ENCODE results near the gene DNER.

The DNER gene

DNA sequence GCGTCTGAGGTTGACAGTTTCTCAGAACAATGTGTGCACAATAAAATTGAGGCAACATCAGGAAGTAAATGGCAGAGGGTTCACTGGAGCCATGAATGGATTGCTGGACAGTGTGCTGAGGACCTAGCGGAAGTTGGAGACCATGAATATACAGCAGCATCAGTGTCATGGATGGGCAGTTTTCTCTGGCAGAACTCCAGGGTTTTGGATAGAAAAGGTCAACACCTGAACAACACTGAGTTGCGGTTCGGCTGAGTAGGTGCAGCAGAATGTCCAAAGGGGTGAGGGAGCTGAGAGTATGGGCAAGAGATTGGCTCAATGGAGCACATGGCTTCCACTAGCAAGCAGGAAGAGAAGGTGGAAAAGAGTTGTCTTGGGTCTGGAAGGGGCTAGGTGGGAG lies 73.7 kb downstream of the DNER start:
- Histone ChIP-seq H3K27ac (ENCODE audit: low read depth, low read length) (no peak overlapping the region), H3K9ac (ENCODE audit: low read depth, low read length) (no peak overlapping the region)
- 96% methylated on average over 4 of the region's 4 CpGs for WGBS

DNA sequence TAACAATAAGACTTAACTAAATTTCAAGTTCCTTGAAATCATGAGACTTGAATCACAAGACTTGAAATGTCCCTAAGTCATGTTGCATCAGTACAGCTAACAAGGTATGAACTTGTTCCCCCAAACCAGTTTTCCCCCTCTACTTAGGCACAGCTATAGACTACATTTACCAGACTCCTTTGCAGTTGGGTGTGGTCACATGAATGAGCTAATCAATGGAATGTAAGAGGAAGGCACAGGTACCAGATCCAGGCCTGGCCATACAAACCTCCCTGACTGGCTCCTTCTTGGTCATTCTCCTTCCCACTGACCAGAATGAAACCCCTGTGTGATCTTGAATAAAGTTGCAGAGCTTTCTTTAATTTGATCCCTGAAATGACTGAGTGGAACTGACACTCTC lies 77.8 kb downstream of the DNER start:
- Histone ChIP-seq H3K27ac (ENCODE audit: low read depth, low read length) (no peak overlapping the region), H3K27me3 (ENCODE audit: insufficient read depth, low read length) (no peaks in the 10 kb centered on the region), H3K9ac (ENCODE audit: low read depth, low read length) (no peak overlapping the region), H3K4me1 (ENCODE audit: insufficient read depth, low read length) (no peaks in the 10 kb centered on the region), H3K9me3 (ENCODE audit: insufficient read depth, low read depth, low read length) (no peaks in the 10 kb centered on the region), H3K36me3 (ENCODE audit: insufficient read depth, low read length) (no peaks in the 10 kb centered on the region), H3K4me3 (ENCODE audit: low read length) (no peak overlapping the region)

More for the DNA sequence above, 73.7 kb downstream of the DNER start:
- Histone ChIP-seq H3K9me3 (ENCODE audit: insufficient read depth, low read depth, low read length) (no peaks in the 10 kb centered on the region), H3K36me3 (ENCODE audit: insufficient read depth, low read length) (no peaks in the 10 kb centered on the region), H3K4me3 (ENCODE audit: low read length) (no peak overlapping the region), H3K4me1 (ENCODE audit: insufficient read depth, low read length) (no peaks in the 10 kb centered on the region), H3K27me3 (ENCODE audit: insufficient read depth, low read length) (no peaks in the 10 kb centered on the region)

DNA sequence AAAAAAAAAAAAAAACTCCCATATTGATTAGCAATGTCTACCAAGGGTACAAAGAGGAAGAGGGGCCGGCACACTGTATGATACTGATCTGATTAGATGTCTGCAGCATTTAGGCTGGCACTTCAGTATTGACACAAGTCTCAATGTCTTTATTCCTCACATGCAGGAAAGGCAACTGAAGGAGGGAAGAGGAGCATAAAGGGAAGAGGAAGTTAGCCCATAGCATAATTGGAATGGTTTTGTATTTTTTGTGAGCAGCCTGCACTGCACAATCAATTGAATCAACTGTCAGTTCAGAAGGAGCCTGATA lies 79.0 kb downstream of the DNER start:
- H3K27me3 ChIP-seq (ENCODE audit: insufficient read depth, low read length), result no peaks in the 10 kb centered on the region
- no peaks in the 10 kb centered on the region for H3K4me1 ChIP-seq (ENCODE audit: insufficient read depth, low read length)
- 87% methylated on average over 1 of the region's 1 CpG for WGBS
- no peak overlapping the region for H3K4me3 ChIP-seq (ENCODE audit: low read length)
- H3K9ac ChIP-seq (ENCODE audit: low read depth, low read length), result no peak overlapping the region
- no peaks in the 10 kb centered on the region for H3K9me3 ChIP-seq (ENCODE audit: insufficient read depth, low read depth, low read length)
- H3K36me3 ChIP-seq (ENCODE audit: insufficient read depth, low read length), result no peaks in the 10 kb centered on the region
- no peak overlapping the region for H3K27ac ChIP-seq (ENCODE audit: low read depth, low read length)

DNA sequence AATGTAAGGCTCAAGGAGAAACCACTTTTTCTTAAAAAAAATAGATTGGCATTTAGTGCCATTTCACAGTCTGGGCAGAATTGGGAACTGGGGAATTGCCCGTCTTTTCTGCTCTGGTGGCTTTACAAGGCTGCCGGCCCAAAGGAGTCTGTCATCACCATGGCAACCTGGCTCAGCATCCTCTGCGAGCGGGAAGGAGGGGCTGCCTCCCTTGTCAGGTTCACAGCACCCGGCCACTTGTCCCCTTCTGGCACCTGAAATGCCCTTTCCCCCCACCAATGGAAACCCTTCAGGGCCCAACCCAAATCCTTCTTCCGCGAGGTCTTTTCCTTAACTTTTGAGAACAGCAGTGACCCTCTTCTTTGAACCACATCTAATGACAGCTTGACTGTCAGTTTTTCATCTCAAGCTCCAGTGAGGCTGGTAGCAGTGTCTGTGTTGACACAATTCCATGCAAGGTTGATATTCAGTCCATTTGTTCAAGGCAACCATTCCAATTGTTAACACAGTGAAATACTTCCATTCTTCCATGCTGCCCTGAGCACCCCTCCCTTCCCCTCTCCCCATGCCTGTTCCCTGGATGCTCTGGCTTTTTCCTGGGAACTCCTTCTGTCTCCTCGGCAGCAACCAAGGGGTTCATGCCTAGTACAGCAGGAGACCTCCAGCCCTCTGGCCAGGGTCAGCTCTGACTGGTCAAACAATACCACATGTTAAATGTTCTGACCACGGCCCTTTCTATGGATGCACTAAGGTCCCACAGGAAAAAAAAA lies 79.6 kb downstream of the DNER start:
- Histone ChIP-seq H3K36me3 (ENCODE audit: insufficient read depth, low read length) (no peaks in the 10 kb centered on the region), H3K27ac (ENCODE audit: low read depth, low read length) (no peak overlapping the region), H3K27me3 (ENCODE audit: insufficient read depth, low read length) (no peaks in the 10 kb centered on the region), H3K4me1 (ENCODE audit: insufficient read depth, low read length) (no peaks in the 10 kb centered on the region), H3K4me3 (ENCODE audit: low read length) (no peak overlapping the region), H3K9me3 (ENCODE audit: insufficient read depth, low read depth, low read length) (no peaks in the 10 kb centered on the region), H3K9ac (ENCODE audit: low read depth, low read length) (no peak overlapping the region)
- WGBS, result 57% methylated on average over 8 of the region's 9 CpGs

DNA sequence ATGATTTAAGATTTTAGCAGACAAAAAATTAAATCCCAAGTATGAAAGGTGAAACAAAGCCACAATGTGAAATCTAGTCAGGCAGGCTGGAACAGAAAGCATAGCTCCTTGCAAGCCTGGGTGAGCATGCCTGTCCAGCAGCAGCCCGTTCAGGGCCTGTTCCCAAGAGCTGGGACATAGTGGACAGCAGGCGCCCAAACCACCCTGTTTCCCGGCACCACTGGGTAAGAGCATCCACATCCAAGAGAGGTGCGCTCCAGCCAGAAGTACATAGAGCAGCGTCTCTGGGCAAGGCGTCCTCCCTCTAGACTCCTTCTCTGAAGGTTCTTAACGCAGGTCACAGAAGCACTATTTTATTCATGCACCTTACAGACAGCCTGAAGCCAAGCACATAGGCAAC lies 80.8 kb downstream of the DNER start:
- no peak overlapping the region for H3K27ac ChIP-seq (ENCODE audit: low read depth, low read length)
- no peaks in the 10 kb centered on the region for H3K36me3 ChIP-seq (ENCODE audit: insufficient read depth, low read length)
- H3K9me3 ChIP-seq (ENCODE audit: insufficient read depth, low read depth, low read length), result no peaks in the 10 kb centered on the region
- H3K27me3 ChIP-seq (ENCODE audit: insufficient read depth, low read length), result no peaks in the 10 kb centered on the region
- no peak overlapping the region for H3K4me3 ChIP-seq (ENCODE audit: low read length)
- no peaks in the 10 kb centered on the region for H3K4me1 ChIP-seq (ENCODE audit: insufficient read depth, low read length)
- 84% methylated on average over 7 of the region's 7 CpGs for WGBS
- H3K9ac ChIP-seq (ENCODE audit: low read depth, low read length), result no peak overlapping the region

DNA sequence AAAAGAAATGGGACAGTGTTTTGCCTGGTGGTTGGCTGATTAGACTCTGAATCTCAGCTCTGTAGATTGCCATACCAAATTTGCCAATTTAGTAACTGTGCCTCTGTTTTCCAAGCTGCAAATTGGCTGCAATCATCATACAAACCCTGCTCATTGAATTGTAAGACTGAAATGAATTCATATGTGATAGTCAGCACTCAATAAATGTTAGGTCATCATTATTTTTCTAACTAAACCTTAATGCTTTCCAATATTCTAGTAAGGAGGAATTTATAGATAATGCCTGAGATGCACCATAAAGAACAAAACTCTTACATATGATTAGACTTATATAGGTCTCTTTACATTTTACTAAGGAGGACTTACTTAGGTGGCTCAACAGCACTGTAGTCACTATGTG lies 85.3 kb downstream of the DNER start:
- H3K36me3 ChIP-seq (ENCODE audit: insufficient read depth, low read length), result no peaks in the 10 kb centered on the region
- no peaks in the 10 kb centered on the region for H3K27me3 ChIP-seq (ENCODE audit: insufficient read depth, low read length)
- H3K9ac ChIP-seq (ENCODE audit: low read depth, low read length), result no peak overlapping the region
- H3K4me1 ChIP-seq (ENCODE audit: insufficient read depth, low read length), result no peaks in the 10 kb centered on the region
- H3K9me3 ChIP-seq (ENCODE audit: insufficient read depth, low read depth, low read length), result no peaks in the 10 kb centered on the region
- no peak overlapping the region for H3K4me3 ChIP-seq (ENCODE audit: low read length)
- H3K27ac ChIP-seq (ENCODE audit: low read depth, low read length), result no peak overlapping the region

DNA sequence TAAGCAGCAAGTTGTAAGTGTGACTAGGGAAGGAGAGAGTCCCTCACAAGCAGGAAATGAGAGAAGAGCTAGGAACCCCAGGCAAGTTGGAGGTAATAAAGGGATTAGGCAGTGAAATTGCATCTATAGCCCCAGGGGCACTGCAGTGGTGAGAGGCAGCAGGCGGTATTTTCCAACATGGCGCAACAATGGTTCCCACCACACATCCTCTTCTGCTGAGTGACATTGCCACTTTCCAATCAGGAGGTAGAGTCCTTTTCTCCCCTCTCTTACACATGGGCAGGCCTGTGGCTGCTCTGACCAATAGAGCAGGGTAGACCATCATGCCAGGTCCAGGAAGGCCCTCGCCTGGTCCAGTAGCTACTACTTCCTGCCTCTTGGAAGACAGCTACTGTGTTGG lies 86.6 kb downstream of the DNER start:
- Histone ChIP-seq H3K4me1 (ENCODE audit: insufficient read depth, low read length) (no peaks in the 10 kb centered on the region), H3K27me3 (ENCODE audit: insufficient read depth, low read length) (no peaks in the 10 kb centered on the region), H3K36me3 (ENCODE audit: insufficient read depth, low read length) (no peaks in the 10 kb centered on the region), H3K4me3 (ENCODE audit: low read length) (no peak overlapping the region), H3K9ac (ENCODE audit: low read depth, low read length) (no peak overlapping the region), H3K27ac (ENCODE audit: low read depth, low read length) (no peak overlapping the region), H3K9me3 (ENCODE audit: insufficient read depth, low read depth, low read length) (no peaks in the 10 kb centered on the region)
- 71% methylated on average over 3 of the region's 3 CpGs for WGBS

DNA sequence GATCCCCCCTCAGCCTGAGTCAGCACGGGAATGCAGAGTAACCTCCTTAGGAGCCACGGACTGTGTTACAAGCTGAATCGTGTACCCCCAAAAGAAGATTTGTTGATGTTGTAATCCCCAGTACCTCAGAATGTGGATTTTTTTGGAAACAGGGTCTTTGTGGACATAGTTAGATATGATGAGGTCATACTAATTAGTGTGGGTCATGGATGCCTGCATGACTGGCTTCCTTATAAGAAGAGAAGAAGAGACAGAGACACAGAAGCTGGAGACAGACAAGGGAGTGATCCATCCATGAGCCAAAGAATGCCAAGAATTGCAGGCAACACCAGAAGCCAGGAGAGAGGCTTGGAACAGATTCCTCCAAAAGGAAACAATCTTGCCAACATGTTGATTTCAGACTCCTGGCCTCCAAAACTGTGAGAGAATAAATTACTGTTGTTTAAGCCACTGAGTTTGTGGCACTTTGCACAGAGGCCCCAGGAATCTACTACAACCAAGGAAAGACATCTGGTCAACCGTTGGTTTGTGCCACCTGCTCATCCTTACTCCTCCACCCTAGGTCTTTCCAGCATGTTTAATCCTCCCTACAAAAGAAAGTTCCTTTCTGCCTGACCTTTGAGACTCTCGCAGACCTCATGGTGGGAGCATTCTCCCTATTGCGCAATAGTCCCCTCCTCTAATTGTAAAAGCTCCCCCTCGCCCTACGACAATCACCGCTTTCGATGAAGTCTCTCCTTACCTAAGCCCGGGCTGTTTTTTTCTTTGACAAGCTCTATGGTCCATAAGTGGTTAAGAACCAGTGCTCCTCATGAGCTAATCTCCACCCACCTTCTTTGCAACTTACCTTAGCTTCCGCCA lies 91.6 kb downstream of the DNER start:
- Histone ChIP-seq H3K9me3 (ENCODE audit: insufficient read depth, low read depth, low read length) (no peaks in the 10 kb centered on the region), H3K4me3 (ENCODE audit: low read length) (no peak overlapping the region), H3K27me3 (ENCODE audit: insufficient read depth, low read length) (no peaks in the 10 kb centered on the region), H3K36me3 (ENCODE audit: insufficient read depth, low read length) (no peaks in the 10 kb centered on the region), H3K9ac (ENCODE audit: low read depth, low read length) (no peak overlapping the region), H3K27ac (ENCODE audit: low read depth, low read length) (no peak overlapping the region), H3K4me1 (ENCODE audit: insufficient read depth, low read length) (no peaks in the 10 kb centered on the region)
- 94% methylated on average over 12 of the region's 12 CpGs for whole genome bisulfite sequencing

DNA sequence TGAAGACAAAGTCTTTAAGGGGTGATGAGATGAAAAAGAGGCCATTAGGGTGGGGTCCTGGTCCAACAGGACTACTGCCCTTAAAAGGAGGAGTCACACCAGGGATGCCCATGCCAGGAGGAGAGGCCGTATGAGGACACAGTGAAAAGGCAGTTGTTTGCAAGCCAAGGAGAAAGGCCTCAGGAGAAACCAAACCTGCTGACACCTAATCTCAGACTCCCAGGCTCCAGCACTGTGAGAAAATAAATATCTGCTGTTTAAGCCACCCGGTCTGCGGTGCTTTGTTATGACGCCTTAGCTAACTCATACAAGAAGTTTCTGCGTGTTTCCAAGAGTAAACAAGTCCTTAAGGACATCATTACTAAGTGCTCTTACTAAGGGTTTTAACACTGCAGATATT lies 93.6 kb downstream of the DNER start:
- Histone ChIP-seq H3K9me3 (ENCODE audit: insufficient read depth, low read depth, low read length) (no peaks in the 10 kb centered on the region), H3K4me3 (ENCODE audit: low read length) (no peak overlapping the region), H3K9ac (ENCODE audit: low read depth, low read length) (no peak overlapping the region), H3K36me3 (ENCODE audit: insufficient read depth, low read length) (no peaks in the 10 kb centered on the region), H3K4me1 (ENCODE audit: insufficient read depth, low read length) (no peaks in the 10 kb centered on the region), H3K27me3 (ENCODE audit: insufficient read depth, low read length) (no peaks in the 10 kb centered on the region), H3K27ac (ENCODE audit: low read depth, low read length) (no peak overlapping the region)
- WGBS, result 90% methylated on average over 5 of the region's 5 CpGs

DNA sequence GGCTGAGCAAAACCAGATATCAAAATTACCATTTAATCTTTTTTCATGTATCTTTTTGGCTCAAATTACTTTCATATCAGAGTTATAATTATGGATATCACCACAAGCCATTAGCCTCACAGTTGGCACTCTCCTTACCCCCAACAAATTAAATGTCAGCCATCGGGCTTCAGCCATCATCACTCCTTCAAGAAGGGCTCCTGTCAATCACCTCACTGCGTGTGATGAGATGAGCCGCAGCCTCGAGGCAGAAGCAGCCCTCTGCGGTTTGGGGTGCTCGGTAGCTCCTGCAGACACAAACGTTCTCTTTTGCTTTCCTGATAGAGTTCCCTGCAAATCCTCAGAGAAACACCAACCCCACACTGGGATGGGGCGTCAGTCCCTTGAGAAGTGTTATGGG lies 94.1 kb downstream of the DNER start:
- WGBS, result 89% methylated on average over 7 of the region's 8 CpGs
- H3K9ac ChIP-seq (ENCODE audit: low read depth, low read length), result no peak overlapping the region
- H3K4me1 ChIP-seq (ENCODE audit: insufficient read depth, low read length), result no peaks in the 10 kb centered on the region
- no peaks in the 10 kb centered on the region for H3K36me3 ChIP-seq (ENCODE audit: insufficient read depth, low read length)
- no peaks in the 10 kb centered on the region for H3K9me3 ChIP-seq (ENCODE audit: insufficient read depth, low read depth, low read length)
- no peaks in the 10 kb centered on the region for H3K27me3 ChIP-seq (ENCODE audit: insufficient read depth, low read length)
- H3K27ac ChIP-seq (ENCODE audit: low read depth, low read length), result no peak overlapping the region
- no peak overlapping the region for H3K4me3 ChIP-seq (ENCODE audit: low read length)

DNA sequence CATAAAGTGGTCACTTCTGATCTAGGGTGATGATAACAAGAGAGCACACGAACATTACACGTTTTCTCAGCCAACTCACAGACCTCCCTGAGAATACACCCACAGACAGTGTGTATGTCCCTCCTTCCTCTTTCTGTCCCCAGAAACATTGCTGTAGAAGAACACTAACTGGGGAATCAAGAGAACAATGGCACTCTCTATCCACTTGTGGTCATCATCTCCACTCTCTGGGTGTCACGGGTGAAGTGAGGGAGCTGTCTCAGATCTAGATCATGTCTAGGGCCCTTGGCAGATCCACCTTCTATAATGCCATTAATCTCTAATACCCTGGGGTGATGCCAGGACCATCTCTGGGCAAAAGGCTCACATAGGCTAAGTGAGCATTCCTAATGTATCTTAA lies 97.9 kb downstream of the DNER start:
- Histone ChIP-seq H3K4me1 (ENCODE audit: insufficient read depth, low read length) (no peaks in the 10 kb centered on the region), H3K9me3 (ENCODE audit: insufficient read depth, low read depth, low read length) (no peaks in the 10 kb centered on the region), H3K27me3 (ENCODE audit: insufficient read depth, low read length) (no peaks in the 10 kb centered on the region), H3K27ac (ENCODE audit: low read depth, low read length) (no peak overlapping the region), H3K4me3 (ENCODE audit: low read length) (no peak overlapping the region), H3K9ac (ENCODE audit: low read depth, low read length) (no peak overlapping the region), H3K36me3 (ENCODE audit: insufficient read depth, low read length) (no peaks in the 10 kb centered on the region)
- WGBS, result 98% methylated on average over 3 of the region's 3 CpGs

Data from HUES64 (cell line).